H9 (cell line): Measurements from ENCODE around the gene TOP3B. TPM values are rescaled to one million over a fixed set of nuclear protein-coding genes. Genes with fewer than 3 reads are reported as not detected.

Experiments
- DNase-seq: peaks from one replicate; pipeline ENCODE4 v3.0.0-alpha.2; 2017
- H2AFZ ChIP-seq: one replicate; pipeline ENCODE4 v1.6.1; 2013; ENCODE audit warnings: mild to moderate bottlenecking, low read length, control low read depth, moderate library complexity
- H2AK5ac ChIP-seq: 2 replicates; pipeline ENCODE4 v1.6.1; 2013; ENCODE audit warnings: low read length, control low read depth, mixed read lengths; ENCODE audit not compliant: insufficient read length
- H2BK120ac ChIP-seq: one replicate; pipeline ENCODE4 v1.6.1; 2013; ENCODE audit warnings: low read depth, mild to moderate bottlenecking, low read length, control low read depth, inconsistent platforms; ENCODE audit not compliant: poor library complexity, severe bottlenecking
- H2BK12ac ChIP-seq: 2 replicates; pipeline ENCODE4 v1.6.1; 2013; ENCODE audit warnings: low read length, control low read depth, mixed read lengths, low read depth; ENCODE audit not compliant: insufficient read length
- H2BK15ac ChIP-seq: 2 replicates; pipeline ENCODE4 v1.6.1; 2013; ENCODE audit warnings: low read depth, low read length, control low read depth
- H2BK20ac ChIP-seq: one replicate; pipeline ENCODE4 v1.6.1; 2013; ENCODE audit warnings: low read depth, mild to moderate bottlenecking, low read length, control low read depth, inconsistent platforms; ENCODE audit not compliant: poor library complexity, severe bottlenecking
- H2BK5ac ChIP-seq: 2 replicates; pipeline ENCODE4 v1.6.1; 2013; ENCODE audit warnings: low read length, control low read depth, mixed read lengths; ENCODE audit not compliant: insufficient read length
- H3K14ac ChIP-seq: 2 replicates; pipeline ENCODE4 v1.6.1; 2013; ENCODE audit warnings: low read length, control low read depth; ENCODE audit not compliant: insufficient read depth
- H3K18ac ChIP-seq: 2 replicates; pipeline ENCODE4 v1.6.1; 2013; ENCODE audit warnings: low read depth, mild to moderate bottlenecking, mixed read lengths, low read length, control low read depth; ENCODE audit not compliant: insufficient read length
- H3K23ac ChIP-seq: 2 replicates; pipeline ENCODE4 v1.6.1; 2013; ENCODE audit warnings: low read length, control low read depth, mixed read lengths, low read depth; ENCODE audit not compliant: insufficient read length
- H3K23me2 ChIP-seq: 2 replicates; pipeline ENCODE4 v1.6.1; 2013; ENCODE audit warnings: low read depth, mild to moderate bottlenecking, mixed read lengths, low read length, control low read depth; ENCODE audit not compliant: insufficient read length, poor library complexity, severe bottlenecking
- H3K27ac ChIP-seq: 2 replicates; pipeline ENCODE4 v1.5.1; 2013; ENCODE audit warnings: low read length, control low read depth, mixed read lengths, low read depth; ENCODE audit not compliant: insufficient read length
- H3K27me3 ChIP-seq: 2 replicates; pipeline ENCODE4 v1.6.1; 2013; ENCODE audit warnings: low read length, control low read depth, inconsistent platforms; ENCODE audit not compliant: insufficient read depth
- H3K4ac ChIP-seq: 2 replicates; pipeline ENCODE4 v1.6.1; 2013; ENCODE audit warnings: low read depth, mild to moderate bottlenecking, control low read depth, inconsistent platforms, low read length, moderate library complexity
- H3K4me1 ChIP-seq: 2 replicates; pipeline ENCODE4 v1.6.1; 2013; ENCODE audit warnings: low read length, control low read depth, inconsistent platforms; ENCODE audit not compliant: insufficient read depth
- H3K4me2 ChIP-seq: 2 replicates; pipeline ENCODE4 v1.6.1; 2013; ENCODE audit warnings: low read length, control low read depth, mixed read lengths; ENCODE audit not compliant: insufficient read length, insufficient read depth
- H3K56ac ChIP-seq: 2 replicates; pipeline ENCODE4 v1.6.1; 2013; ENCODE audit warnings: low read depth, mild to moderate bottlenecking, mixed read lengths, low read length, control low read depth; ENCODE audit not compliant: insufficient read length
- H3K79me1 ChIP-seq: 2 replicates; pipeline ENCODE4 v1.6.1; 2013; ENCODE audit warnings: low read depth, mild to moderate bottlenecking, moderate library complexity, low read length, control low read depth, inconsistent platforms; ENCODE audit not compliant: insufficient read depth, poor library complexity, severe bottlenecking
- H3K79me2 ChIP-seq: 2 replicates; pipeline ENCODE4 v1.6.1; 2013; ENCODE audit warnings: low read length, control low read depth, inconsistent platforms; ENCODE audit not compliant: insufficient read depth
- H3K9ac ChIP-seq: 2 replicates; pipeline ENCODE4 v1.6.1; 2013; ENCODE audit warnings: low read length, control low read depth, mixed read lengths; ENCODE audit not compliant: insufficient read length; ENCODE audit errors: extremely low read depth
- H3K9me3 ChIP-seq: one replicate; pipeline ENCODE4 v1.6.1; 2013; ENCODE audit warnings: low read depth, low read length, inconsistent platforms; ENCODE audit not compliant: control insufficient read depth
- H3T11ph ChIP-seq: one replicate; pipeline ENCODE4 v1.6.1; 2013; ENCODE audit warnings: mild to moderate bottlenecking, low read length, control low read depth, inconsistent platforms
- H4K20me1 ChIP-seq: one replicate; pipeline ENCODE4 v1.6.1; 2013; ENCODE audit not compliant: control insufficient read depth, insufficient read length, insufficient read depth
- H4K5ac ChIP-seq: 2 replicates; pipeline ENCODE4 v1.6.1; 2013; ENCODE audit warnings: low read depth, mild to moderate bottlenecking, mixed read lengths, low read length, control low read depth; ENCODE audit not compliant: insufficient read length
- H4K8ac ChIP-seq: replicated peaks from 2 replicates; pipeline ENCODE4 v1.6.1; 2013; ENCODE audit warnings: low read length, control low read depth, mixed read lengths, low read depth; ENCODE audit not compliant: insufficient read length
- H4K91ac ChIP-seq: 2 replicates; pipeline ENCODE4 v1.6.1; 2013; ENCODE audit warnings: low read depth, mild to moderate bottlenecking, moderate library complexity, mixed read lengths, low read length, control low read depth; ENCODE audit not compliant: insufficient read length
- H3K27ac Mint-ChIP-seq, 3 experiments: 2 replicates in 2 of 3; 3 replicates in 1 of 3; pipeline ENCODE4 v1.8.0; 2020 to 2021; ENCODE audit warnings: mixed read lengths in 3 of 3, mild to moderate bottlenecking in 1 of 3, moderate library complexity in 1 of 3
- H3K27me3 Mint-ChIP-seq: 2 replicates; pipeline ENCODE4 v1.8.0; 2021; ENCODE audit warnings: low read depth, mild to moderate bottlenecking, moderate library complexity, mixed read lengths
- H3K36me3 Mint-ChIP-seq, 3 experiments: 2 replicates in 2 of 3; 3 replicates in 1 of 3; pipeline ENCODE4 v1.8.0; 2020 to 2021; ENCODE audit warnings: low read depth in 3 of 3, mixed read lengths in 3 of 3; ENCODE audit not compliant: insufficient read depth in 1 of 3
- H3K4me1 Mint-ChIP-seq, 2 experiments: 2 replicates each; pipeline ENCODE4 v1.8.0; 2020; ENCODE audit warnings: mixed read lengths in 2 of 2
- H3K4me3 Mint-ChIP-seq, 2 experiments: 2 replicates in 1 of 2; 3 replicates in 1 of 2; pipeline ENCODE4 v1.8.0; 2020 to 2021; ENCODE audit warnings: mild to moderate bottlenecking in 2 of 2, mixed read lengths in 2 of 2, moderate library complexity in 1 of 2
- H3K9me3 Mint-ChIP-seq, 2 experiments: 2 replicates in 1 of 2; 3 replicates in 1 of 2; pipeline ENCODE4 v1.8.0; 2020; ENCODE audit warnings: mild to moderate bottlenecking in 2 of 2, mixed read lengths in 2 of 2, moderate library complexity in 1 of 2
- CTCF ChIP-seq: fragments of 200-600 bp; sonication (generic); conservative IDR thresholded peaks from 3 replicates; pipeline ENCODE4 v1.8.0; 2021; ENCODE audit warnings: antibody characterized with exemption, mild to moderate bottlenecking
- WGBS: extraction: QIAGEN DNeasy Blood & Tissue Kit; methylation state at CpG from one replicate; pipeline ENCODE4 v1.1.7; 2013; ENCODE audit warnings: missing lambda C conversion rate, low lambda C conversion rate, mixed read lengths; ENCODE audit not compliant: insufficient read length; ENCODE audit errors: extremely low coverage; 5-methylcytosine and 5-hydroxymethylcytosine counted together
- total RNA-seq: library from RNA; stranded (reverse); gene quantifications from 2 replicates; pipeline ENCODE4 v1.2.1, GENCODE V29; 2021

Gene TOP3B
- total RNA-seq, 1 experiment from 2014 or later: 55.2 TPM

DNA sequence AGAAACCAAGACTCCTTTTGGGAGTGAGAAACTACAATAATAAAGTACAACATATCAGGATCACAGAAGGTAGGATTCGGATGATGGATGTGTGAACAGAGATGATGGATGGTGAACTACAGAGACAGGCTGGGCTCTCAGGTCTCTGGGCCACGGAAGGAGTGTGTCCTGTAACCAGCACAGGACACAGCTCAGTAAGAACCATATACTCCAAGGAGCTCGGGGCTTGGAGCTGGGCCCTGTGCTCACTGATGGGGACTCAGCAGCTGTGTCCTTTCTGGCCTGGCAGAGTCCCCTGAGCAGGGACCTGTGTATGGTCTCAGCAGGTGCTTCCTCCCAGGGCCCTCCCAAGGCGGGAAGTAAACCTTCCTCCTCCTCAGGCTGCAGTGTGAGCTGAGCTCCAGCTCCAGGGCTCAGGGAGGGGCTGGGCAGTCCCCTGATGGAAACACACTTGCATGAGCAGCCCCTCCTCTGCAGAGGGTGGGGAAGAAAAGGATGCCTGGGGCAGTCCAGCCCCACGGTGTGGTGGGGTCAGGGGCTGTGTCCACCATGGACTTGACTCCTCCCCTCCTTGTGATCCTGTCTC, 39.8 kb upstream of the TOP3B start:
- Histone ChIP-seq H3K79me2 (no peaks in the 10 kb centered on the region), H4K91ac (no peak overlapping the region), H3K27me3 (peaks cover 6% of the 10 kb centered on the region; the same call in 1 of the 2 replicates), H2BK120ac (no peak overlapping the region), H3K56ac (no peak overlapping the region), H3K4ac (no peak overlapping the region), H3K9me3 (no peaks in the 10 kb centered on the region), H2BK5ac (no peak overlapping the region), H3K27ac (no peak overlapping the region), H3K4me2 (no peak overlapping the region), H3K23me2 (no peaks in the 10 kb centered on the region), H2BK15ac (no peak overlapping the region), H3K14ac (no peak overlapping the region), H4K20me1 (no peaks in the 10 kb centered on the region), H2BK20ac (no peak overlapping the region), H3K23ac (no peak overlapping the region), H4K5ac (no peak overlapping the region), H3K18ac (no peak overlapping the region), H2AFZ (no peak overlapping the region), H3K9ac (no peak overlapping the region), H3T11ph (no peak overlapping the region), H3K79me1 (no peaks in the 10 kb centered on the region), H4K8ac (no peak overlapping the region), H2AK5ac (no peak overlapping the region), H2BK12ac (no peak overlapping the region), H3K4me1 (no peaks in the 10 kb centered on the region; the same call in 1 of the 2 replicates)
- Mint-ChIP-seq H3K27ac (no peak overlapping the region), H3K4me1 (peaks cover 11 to 30% of the 10 kb centered on the region in 2 experiments), H3K4me3 (no peak overlapping the region), H3K36me3 (no peaks in the 10 kb centered on the region), H3K27me3 (peaks cover 97% of the 10 kb centered on the region), H3K9me3 (peaks cover 0 to 3% of the 10 kb centered on the region in 2 experiments; a peak in 1 of 5 replicates)
- WGBS: no CpG with 5 or more reads among the region's 5 CpGs
- no peak for TF ChIP-seq CTCF
- DNase-seq: no peak
